H54 (cell line): Measurements from ENCODE around the gene GJE1.
"Not testable (repeated sequence)": the region's sequence is repeated elsewhere in the genome, so short reads cannot be mapped to it uniquely, and the experiment has no call there.

ENCODE experiments used
- DNase-seq: peaks from one replicate; pipeline ENCODE4 v3.0.0; 2011; ENCODE audit warnings: low spot score, mixed read lengths; ENCODE audit not compliant: insufficient read length
- FAIRE-seq: peaks from 3 replicates; lab custom pipeline; 2011; peaks lifted over from hg19 to GRCh38; lab: Jason Lieb, UNC
- POLR2A ChIP-seq: IDR thresholded peaks from 2 replicates; pipeline ENCODE4 v1.6.1; 2011; ENCODE audit warnings: low read depth, mild to moderate bottlenecking, low read length

The GJE1 gene

GRCh38 chr6:142152746-142153145 lies 20.0 kb downstream of the GJE1 start:
- FAIRE-seq (no peak), DNase-seq (no peak)
- no peak for TF ChIP-seq POLR2A

GRCh38 chr6:142153196-142153595 lies 20.5 kb downstream of the GJE1 start:
- FAIRE-seq, result no peak
- no peak for TF ChIP-seq POLR2A
- DNase-seq, result no peak

DNA sequence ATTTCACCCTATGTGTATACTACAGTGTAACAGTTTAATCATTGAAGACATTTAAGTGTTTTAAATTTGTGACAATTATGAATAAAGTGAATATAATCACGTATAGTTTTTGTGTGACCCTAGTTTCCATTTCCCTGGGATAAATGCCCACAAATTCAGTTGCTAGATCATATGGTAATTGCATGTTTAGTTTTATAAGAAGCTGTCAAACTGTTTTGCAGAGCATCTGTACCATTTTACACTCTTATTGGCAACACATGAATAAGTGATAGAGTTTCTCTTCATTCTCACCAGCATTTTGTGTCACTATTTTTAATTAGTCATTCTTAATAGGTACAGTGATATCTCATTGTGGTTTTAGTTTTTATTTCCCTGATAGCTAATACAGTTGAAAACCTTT lies 21.6 kb downstream of the GJE1 start:
- no peak for FAIRE-seq
- DNase-seq, result no peak
- TF ChIP-seq POLR2A, result no peak

DNA sequence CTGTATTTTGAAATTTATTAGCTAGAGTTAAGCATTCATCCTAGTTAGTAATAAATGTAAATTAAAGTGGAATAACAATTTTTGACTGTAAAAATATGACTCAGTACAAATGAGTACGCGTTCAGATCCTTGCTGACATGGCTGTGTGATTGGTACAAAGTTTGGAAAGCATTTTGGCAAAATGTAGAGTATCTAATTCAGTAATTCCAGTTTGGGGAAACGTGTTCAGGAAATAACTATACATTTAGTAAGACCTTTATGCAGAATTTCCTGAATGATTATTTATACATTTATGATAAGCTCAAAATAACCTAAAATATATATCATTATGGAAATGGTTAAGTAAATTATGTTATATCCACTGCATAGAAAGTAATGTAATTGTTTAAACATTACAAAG lies 22.4 kb downstream of the GJE1 start:
- DNase-seq (no peak), FAIRE-seq (no peak)
- TF ChIP-seq POLR2A, result no peak

- FAIRE-seq (no peak), DNase-seq (no peak)
- TF ChIP-seq POLR2A, result no peak
Measured at GRCh38 chr6:142155895-142156757, 23.4 kb downstream of the GJE1 start.

GRCh38 chr6:142156758-142157068 lies 24.0 kb downstream of the GJE1 start:
- not testable (repeated sequence) for DNase-seq, FAIRE-seq

- no peak for TF ChIP-seq POLR2A
- no peak for DNase-seq
- FAIRE-seq, result no peak
Measured at GRCh38 chr6:142162780-142163179, 30.1 kb downstream of the GJE1 start.

GRCh38 chr6:142165227-142165626 lies 32.5 kb downstream of the GJE1 start:
- TF ChIP-seq POLR2A, result no peak
- DNase-seq (no peak), FAIRE-seq (no peak)

- TF ChIP-seq POLR2A, result no peak
- FAIRE-seq (no peak), DNase-seq (no peak)
Measured at GRCh38 chr6:142167071-142167470, 34.3 kb downstream of the GJE1 start.

DNA sequence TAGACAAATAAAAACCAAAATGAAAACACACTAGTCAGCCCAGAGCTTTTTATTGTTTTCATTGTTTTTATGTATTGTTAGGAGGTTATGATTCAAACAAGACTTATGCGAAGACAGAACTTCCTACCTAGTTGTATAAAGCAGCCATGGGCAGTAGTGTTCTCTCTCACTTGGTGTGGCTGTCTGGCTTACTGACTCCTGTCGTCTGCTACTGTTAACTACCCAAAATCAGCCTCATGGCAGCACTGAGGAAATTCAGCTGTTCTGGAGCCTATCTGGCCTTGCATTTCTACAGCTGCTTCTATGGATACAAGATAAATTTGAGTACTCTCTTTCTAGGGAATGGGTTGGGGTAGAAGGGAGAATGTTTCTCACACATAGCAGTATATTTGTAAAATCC lies 34.8 kb downstream of the GJE1 start:
- no peak for FAIRE-seq
- no peak for TF ChIP-seq POLR2A
- no peak for DNase-seq

GRCh38 chr6:142171351-142171750 lies 38.6 kb downstream of the GJE1 start:
- no peak for TF ChIP-seq POLR2A
- DNase-seq (no peak), FAIRE-seq (no peak)

GRCh38 chr6:142172758-142173157 lies 40.0 kb downstream of the GJE1 start:
- FAIRE-seq (no peak), DNase-seq (no peak)
- no peak for TF ChIP-seq POLR2A

- no peak for TF ChIP-seq POLR2A
- DNase-seq (no peak), FAIRE-seq (no peak)
Measured at GRCh38 chr6:142173980-142174379, 41.3 kb downstream of the GJE1 start.

DNA sequence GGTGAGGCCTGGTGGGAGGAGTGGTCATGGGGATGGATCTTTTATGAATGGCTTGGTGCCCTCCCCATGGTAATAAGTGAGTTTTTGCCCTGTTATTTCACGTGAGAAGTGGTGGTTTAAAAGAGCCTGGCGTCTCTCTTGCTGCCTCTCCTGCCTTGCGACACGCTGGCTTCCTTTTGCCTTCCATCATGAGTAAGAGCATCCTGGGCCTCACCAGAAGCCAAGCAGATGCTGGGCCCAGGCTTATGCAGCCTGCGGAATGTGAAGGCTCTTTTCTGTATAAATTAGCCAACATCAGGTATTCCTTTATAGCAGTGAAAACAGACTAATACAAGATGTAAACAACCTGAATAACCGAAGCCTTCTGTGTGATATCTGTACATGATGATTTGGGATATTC lies 42.0 kb downstream of the GJE1 start:
- DNase-seq (no peak), FAIRE-seq (no peak)
- no peak for TF ChIP-seq POLR2A

DNA sequence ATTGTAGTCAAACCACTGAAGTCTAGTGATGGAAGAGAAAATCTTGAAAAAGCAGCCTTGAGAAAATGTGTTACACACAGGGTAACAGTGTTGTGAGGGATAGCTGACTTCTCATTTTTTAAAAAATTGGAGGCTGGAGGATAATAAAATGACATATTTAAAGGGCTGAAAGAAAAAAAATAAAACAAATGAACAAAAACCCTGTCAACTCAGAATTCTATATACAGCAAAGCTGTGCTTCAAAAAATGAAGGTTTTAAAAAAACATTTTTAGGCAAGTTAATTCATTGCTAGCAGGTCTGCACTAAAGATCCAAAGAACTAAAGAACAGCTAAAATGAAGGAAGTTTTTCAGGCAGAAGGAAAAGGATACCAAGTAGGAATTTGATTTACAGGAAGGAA lies 45.4 kb downstream of the GJE1 start:
- TF ChIP-seq POLR2A, result no peak
- DNase-seq (no peak), FAIRE-seq (no peak)
